Iris pigment epithelial cell (primary cell): ENCODE measurements around the gene TEX26.

Source experiments
- DNase-seq: peaks from one replicate; pipeline ENCODE4 v3.0.0-alpha.2; 2011; ENCODE audit warnings: low read depth

Gene TEX26

DNA sequence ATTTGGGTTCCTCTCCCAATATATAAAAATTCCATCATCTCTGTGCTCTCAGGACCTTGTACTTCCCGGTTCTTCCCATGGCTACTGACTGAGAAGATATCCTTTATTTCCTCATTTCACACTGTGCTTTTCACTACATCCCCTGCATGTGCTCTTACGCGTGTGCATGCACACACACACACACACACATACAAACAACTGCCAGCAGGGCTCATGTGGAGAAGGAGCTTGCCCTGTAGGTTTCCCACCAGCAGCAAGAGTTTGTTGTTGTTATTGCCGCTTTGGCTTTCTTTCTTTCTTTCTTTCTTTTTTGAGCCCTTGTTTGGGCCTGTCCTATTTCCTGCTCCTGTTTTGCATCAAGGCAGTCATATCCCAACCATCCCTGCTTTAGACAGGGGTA is 43.6 kb downstream of the TEX26 start:
- no peak for DNase-seq

DNA sequence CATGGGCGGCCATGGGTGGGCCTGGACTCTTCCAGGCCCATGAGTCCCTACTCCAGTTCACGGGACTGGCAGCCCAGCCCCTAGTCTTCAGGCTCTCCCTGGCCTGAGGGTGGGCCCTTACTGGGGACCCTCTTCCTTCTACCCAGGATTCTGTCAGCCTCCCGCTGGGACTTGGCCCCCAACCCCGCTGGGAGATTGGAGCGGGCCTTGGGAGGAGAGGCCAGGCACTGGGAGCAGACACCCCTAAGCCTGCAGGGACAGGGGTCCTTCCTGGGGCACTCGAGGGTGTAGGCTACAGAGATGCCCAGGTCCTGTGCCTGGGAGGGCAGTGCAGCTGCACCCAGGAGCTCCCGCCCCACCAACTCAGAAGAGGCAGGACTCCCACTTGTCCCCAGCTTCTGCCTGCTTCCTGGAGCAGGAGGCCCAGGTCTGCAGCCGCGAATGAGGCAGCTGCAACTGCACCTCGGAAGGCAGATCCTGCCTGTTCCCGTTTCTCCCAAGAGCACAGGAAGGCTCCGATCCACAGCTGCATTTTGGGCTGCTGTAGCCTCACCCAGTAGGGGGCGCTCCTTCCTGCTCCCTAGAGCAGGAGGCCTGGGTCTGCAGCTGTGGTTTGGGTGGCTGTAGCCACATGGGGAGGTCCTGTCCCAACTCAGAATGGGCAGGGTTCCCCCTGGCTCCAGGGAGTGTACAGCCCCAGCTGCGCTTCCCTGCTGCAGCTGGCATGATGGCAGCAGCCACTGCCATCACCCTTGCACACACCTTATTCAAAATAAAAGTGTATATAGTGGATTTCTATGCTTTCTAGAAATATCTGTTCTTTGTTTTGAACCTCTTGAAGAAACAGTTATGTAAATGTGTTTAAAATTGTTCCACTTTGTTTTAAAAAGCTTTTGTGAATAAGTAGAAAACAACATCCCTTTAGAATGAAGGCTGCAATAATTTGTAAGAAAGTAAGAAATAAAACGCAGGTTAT is 46.8 kb downstream of the TEX26 start:
- DNase-seq: no peak

DNA sequence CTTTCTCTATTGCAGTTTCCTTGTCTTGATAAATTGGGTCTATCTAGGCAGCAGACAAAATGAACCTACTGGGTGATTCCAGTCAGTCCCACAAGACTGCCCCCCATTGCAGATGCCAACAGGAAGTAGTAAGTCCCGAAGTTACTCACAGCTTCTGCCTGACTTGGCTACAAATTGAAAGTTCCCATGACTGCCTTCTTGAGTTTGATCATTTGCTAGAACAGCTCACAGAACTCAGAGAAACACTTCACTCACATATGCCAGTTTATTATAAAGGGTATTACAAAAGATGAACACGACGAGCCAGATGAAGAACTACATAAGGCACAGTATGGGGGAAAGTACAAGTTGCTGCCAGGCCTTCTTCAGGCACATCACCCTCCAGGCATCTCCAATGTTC is 50.0 kb downstream of the TEX26 start:
- no peak for DNase-seq

DNA sequence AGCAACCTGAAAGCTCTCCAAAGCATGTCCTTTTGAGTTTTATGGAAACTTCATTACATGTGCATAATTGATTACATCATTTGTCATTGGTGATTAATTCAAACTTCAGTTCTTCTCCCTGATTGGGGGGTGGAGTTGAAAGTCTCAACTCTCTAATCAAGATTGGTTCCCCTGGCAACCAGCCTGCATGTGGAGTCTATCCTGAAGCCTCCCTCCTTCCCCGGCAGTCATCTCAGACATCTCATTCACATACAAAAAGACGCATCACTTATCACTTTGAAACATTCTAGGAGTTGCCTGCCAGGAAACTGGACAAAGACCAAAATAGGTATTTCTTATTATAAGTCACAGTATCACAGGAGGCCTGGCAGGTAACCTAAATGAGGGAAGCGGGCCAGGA is 50.5 kb downstream of the TEX26 start:
- DNase-seq: no peak

DNA sequence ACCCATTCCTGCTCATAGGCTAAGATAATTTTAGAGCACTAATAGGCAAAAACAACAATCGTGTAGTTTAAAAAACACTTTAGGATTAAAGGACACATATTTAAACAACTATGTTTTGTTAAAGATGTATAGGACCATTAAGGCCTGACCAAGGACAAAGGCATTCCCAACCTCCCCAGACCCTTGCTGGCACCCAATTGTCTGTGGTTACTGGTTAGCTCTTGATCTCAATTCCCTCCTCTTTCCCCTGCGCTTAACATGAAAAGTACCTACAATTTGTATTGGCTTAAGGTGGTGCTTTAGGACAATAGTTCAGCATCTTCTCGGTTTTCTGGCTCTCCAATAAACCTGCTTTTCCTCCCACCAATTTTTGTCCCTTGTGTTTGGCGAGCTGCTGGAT is 51.0 kb downstream of the TEX26 start:
- DNase-seq: no peak

DNA sequence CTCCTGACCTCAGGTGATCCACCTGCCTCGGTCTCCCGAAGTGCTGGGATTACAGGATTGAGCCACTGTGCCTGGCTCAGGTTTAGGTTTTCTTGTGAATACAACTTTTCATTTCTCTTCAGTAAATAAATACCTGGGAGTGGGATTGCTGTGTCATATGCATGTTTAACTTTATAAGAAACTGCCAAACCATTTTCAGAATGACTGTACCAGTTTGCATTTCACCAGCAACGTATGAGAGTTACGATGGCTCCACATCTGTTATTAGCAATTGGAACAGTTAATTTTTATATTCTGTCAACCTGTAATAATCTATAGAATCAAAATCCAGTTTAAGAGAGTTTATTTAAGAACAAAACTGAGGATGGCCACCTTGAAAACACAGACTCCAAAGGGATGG is 52.2 kb downstream of the TEX26 start:
- DNase-seq: no peak

DNA sequence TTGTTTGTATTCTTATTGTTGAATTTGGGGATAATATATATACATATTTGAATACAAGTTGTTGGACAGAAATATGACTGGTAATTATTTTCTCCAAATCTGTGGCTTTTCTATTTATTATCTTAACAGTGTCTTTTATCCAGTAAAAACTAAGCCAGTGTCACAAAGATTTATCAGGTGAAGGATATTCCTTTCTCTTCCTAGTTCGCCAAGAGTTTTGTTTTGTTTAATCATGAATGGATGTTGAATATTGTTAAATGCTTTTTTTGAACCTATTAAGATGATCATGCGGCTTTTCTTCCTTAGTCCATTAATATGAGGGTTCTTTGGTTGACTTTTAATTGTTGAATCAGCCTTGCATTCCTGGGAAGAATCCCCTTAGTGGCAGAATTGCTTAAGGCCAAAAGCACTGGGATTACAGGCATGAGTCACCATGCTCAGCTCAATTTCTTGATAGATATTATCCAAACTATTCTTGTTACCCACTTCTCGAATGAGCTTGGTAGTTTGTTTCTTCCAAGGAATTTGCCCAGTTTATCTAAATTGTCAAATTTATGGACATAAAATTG is 53.3 kb downstream of the TEX26 start:
- peak; percentile 78 for DNase-seq

DNA sequence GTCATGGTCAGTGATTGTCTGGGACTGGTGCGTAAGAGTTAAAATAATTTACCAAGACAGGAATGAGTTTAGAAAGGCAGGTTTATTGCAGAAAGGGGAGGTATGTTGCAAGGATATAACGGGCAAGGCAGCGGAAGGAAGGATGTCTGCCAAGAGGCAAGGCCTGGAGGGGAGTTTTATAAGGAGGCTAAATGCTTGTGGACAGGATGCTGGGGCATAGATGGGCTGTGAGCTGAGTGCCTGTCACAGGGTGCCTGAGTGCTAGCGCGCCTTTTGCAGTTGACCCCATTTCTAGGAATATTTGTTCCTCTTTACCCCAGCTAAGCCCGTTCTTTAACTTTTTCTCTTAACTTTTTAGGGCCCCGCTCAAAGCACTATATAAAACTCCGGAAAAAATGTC is 58.7 kb downstream of the TEX26 start:
- DNase-seq: no peak

DNA sequence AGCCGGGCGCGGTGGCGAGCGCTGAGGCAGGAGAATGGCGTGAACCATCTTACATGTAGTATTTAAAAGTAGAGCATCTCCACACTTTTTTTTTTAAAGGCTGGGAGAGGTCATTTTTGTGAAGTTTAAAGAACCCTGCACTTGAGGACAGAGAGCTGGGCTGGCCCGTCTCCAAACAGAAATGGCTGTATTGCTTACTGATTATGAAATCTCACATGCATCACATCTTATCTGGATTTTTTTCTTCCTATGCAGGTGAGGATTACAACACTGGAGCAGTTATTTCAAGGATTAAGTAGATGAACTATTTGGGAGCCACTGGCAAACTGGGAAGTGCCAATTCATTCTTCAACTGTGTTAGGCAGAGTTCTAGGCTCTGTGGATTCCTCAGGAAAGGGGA is 59.5 kb downstream of the TEX26 start:
- no peak for DNase-seq

DNA sequence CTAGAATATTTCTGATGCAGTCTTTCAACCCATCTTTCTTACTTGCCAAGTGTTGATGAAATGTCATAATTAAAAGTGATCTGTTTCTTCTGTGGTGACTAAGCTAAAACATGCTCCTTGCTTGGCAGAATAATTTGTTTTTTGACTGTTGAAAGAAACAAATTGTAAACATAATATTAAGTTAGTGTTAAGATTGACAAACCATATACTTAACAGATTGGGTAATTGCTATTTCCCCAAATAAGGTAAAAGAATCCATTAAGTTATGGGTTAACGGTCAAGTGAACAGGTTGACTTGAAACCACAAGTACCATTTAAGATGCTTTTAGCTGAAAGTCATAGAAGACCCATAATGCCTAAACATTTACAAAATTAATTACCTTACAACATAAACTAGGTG is 62.9 kb downstream of the TEX26 start:
- DNase-seq: no peak

DNA sequence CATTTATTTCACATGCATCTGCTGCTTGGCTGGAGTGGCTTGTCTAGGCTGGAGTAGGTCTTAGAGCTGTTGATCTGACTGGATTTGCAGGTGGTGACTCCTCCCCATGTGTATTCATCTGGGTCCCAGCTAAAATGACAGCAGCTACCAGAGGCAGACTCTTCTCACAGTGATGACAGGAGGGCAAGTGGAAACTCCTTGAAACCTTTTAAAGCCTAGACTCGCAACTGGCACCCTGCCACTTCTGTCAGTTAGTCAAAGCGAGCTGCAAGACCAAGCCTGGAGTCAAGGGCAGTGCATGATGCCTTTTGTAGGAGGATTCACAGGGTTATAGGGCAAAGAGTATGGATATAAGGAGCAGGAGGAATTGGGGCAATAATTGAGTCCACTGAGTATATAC is 65.2 kb downstream of the TEX26 start:
- DNase-seq: no peak

DNA sequence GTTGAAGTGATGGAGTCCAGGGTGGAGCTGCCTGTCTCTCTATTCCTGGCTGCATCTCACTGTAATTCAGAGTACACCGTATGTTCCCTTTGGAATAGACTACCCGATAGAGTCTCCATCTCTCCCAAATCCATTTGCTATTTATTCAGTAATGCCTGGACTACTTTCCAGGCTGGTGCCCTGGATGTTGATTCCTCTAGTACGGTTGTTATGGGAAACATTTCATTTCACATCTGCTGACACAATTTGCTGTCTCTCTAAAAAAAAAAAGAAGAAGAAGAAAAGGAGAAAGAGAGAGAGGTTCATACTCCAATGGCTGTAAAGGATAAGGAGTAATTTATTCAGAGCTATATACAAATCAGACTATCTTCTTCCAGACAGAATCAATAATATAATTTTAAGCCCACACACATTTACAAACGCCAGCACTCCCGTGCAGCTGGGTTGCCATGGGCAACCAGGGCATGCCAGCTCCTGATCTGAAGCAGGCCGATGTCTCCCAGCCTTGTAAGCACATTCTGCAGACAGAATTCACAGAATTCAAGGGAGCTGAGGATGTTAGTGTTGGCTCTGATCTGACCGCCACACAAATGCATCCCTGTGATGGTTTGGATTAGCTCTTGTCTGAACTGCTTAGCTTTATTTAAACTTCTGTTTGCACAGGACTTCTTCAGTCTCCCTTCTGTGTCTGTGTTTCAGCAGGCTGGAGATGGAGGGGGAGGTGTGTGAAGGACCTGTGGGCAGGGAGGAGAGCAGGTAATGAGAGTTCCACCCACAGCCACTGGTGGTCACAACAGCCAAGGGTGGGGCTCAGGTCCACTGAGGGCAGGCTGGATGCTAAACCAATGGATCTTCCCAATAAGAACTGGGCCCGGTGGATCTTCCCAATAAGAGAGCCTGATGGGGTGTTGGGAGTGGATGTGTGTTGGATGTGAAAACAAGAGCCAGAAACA is 66.0 kb downstream of the TEX26 start:
- DNase-seq: peak; percentile 49

DNA sequence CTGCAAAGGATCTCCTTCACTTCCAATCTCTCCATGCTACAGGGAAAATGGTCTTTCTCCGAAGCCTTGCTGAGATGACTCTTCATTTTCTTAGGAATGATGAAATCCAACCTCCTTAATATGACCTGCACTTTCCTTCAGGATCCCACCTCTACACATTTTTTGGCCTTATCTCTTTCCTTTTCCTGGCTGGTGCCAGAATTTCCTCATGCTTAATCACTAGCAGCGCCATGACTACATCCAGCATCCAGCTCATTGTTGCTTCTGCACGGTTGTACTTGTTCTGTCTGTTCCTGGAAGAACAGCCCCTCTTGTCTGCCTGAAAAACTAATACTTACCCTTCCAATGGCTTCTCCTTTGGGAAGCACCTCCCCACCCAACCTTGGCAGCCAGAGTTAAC is 68.4 kb downstream of the TEX26 start:
- no peak for DNase-seq

DNA sequence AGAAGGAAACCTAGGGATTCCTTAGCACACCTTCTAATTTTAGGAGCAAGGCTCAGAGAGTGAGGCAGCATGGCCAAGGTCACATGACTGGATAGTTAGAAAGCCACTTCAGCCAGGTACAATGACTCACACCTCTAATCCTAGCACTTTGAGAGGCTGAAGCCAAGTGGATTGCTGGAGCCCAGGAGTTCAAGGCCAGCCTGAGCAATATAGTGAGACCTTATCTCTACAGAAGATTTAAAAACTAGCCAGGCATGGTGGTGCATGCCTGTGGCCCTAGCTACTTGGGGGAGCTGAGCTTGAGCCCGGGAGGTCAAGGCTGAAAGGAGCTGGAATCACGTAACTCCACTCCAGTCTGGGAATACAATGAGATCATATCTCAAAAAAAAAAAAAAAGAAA is 69.2 kb downstream of the TEX26 start:
- DNase-seq: no peak

DNA sequence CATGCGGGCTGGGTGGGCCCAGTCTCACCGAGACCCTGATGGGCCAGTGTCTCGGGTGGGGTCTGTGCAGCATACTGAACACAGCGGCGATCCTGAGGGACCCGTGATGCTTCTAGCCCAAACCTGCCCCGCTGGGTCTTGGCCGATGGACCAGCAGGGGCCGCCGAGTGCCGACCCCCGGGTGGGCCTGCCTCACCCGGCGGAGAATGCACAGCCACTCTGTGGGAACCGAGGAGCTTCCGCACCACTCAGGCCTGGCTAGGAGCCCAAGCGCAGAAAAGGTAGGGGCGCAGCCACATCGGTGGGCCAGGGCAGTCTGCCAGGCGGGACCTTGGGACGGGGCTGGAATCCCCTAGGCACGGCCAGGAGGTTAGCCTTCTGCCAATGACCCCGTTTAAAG is 72.6 kb downstream of the TEX26 start:
- no peak for DNase-seq

DNA sequence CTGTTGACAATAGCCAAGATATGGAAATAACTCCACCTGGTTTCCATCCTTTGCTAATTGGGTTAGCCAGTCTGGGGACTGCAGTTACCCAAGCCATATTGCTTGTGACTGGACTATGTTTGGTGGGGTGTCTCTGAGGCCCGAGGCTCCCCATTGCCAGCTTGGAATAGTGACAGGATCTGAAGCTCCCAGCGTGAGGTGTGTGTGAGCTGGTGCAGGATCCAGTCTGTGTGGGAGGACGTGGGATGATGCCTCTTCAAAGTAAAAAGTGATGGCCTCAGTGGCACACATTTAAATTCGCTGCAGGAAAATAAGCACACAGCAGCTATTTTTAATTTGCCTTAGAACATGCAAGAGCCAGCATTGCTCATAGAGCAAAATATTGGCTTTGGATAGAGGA is 75.0 kb downstream of the TEX26 start:
- no peak for DNase-seq

DNA sequence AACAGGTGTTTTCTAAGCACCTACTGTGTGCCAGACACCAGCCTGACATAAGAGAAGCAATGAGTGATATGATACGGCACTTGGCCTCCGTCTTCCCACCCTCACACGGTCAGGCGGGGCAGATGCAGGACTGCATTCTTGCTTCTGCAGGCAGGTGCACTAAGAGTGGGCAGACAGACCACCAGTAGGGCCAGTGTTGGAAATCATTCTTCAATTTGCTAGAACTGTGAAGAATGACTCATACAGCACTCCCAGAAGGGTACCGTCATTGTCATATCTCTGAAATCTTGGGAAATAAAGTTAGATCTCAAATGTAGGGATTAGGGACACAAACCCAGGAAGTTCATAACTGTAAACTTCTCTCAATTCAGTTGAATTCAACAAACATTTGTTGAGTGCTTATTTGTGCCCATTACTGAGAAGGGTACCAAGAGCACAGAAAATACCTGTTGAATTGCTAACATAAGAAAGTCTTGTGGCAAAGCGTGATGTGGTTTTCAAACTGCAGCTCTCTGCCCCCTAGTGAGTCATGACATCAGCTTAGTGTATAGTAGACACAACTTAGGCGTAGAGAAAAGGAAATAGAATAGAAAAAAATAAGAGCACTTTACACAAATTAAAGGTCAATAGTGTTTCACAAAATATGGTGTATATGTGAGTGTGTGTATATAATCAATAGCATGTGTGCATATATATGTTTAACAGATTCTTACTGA is 76.1 kb downstream of the TEX26 start:
- DNase-seq: peak; percentile 59

DNA sequence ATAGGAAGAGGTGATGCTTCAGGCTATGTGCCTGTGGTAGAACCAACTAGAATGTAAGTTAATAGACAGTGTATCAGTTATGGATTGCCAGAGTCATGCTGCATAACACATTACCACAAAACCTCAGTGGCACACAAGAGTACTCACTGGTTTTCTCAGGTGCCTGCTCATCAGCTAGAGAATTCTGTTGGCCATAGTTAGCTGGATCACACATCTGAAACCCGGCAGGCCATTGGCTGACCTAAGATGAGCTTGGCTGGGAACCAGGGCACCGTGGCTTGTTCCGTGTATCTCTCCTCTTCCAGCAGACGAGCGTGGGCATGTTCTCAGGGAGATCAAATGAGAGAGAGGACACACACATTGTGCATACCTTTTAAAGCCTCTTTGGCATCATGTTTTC is 76.7 kb downstream of the TEX26 start:
- DNase-seq: peak; percentile 34

DNA sequence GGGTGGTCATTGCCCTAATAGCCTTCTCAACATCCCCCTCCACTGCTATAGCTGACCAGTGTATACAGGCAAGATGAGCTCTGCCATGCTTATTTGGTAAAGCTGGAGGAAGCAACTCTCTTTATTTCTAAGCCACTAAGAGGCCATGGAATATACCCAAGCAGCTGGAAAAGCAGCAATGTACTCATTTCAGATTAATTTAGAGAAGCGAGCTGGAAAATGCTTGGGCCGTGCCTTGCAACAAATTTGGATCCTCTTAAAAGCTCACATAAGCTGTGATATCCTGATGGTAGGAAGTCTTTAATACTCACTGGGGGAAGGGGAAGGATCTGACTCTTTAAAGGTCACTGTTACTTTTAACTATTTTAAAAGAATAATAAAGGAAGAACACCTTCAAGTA is 77.8 kb downstream of the TEX26 start:
- no peak for DNase-seq

DNA sequence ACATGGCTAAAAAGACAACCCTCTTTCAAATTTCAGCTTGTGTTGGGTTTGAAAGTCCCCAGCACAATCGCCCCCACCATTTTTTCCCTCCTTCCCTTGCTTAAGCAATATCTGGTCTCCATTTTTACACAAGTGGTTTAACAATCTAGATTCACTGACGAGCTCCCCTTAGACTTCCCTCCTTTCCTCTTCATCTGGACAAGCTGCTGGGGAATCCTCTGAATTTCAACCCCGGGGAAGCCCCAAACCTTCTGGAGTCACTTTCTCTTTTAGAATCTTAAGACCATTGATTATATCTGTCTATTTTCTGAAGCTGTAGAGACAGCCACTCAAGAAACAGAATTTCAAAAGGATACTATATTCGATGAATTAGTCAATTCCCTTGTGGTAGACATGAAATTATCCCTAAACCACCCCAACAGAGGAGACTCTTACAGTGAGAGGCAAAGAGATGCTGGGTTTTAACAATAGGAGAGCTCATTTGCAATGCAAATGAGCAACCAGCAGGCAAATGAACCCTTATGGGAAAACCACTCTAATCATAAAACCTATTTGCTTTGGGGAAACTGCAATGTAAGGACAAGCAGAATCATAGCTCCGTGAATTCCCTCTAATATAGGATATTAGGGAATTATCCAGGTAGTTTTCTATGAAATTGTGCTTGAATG is 78.9 kb downstream of the TEX26 start:
- DNase-seq: no peak

DNA sequence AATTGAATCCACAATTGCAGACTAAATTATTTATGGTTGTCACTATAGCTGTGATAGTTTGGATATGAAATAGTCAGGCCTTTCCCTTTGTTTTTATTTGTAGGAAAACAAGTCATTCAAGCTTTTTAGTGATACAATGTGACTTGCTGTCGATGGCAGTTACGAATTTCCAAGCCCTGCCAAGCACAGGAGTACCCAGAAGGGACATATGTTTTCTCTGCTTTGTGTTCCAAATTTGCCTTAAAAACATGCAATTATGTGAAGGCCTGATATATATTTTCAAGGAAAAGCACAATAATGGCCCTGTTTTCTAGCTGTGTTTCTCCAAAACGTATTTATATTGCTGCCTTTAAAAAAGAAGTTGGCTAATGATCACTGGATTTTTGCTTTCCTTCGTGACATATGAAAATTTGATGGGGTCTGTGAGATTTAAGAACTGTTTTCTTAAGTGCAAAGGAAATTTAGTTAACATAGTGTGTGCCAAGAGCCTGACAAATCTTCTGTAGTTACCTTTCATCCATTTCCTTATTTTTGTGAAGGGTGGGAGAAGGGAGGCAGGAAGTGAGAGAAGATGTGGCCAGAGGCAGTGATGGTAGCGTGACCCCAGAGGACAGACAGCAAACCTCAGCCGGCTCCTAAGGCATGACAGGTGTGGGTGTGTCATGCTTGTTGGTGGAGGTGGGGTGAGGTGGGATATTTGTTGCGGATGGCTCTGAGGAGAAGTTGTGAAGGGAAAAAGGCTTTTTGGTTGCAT is 79.6 kb downstream of the TEX26 start:
- no peak for DNase-seq
